ENCODE measurements around the gene PAX8. TPM values are rescaled to one million over a fixed set of nuclear protein-coding genes. Genes with fewer than 3 reads are reported as not detected.

PAX8 gene
- total RNA-seq, 1 donor from 2014 or later = 0.71 TPM

GRCh38 chr2:113175042-113175628, 103.6 kb downstream of the PAX8 start:
- DNase-seq (peak; percentile 53), ATAC-seq (ENCODE audit: low read depth) (peak; percentile 50)
- Mint-ChIP-seq H3K4me3 (peak overlapping the region; percentile 87), H3K9me3 (peaks cover 4% of the 10 kb centered on the region), H3K27ac (peak overlapping the region; percentile 91), H3K4me1 (peaks cover 87% of the 10 kb centered on the region), H3K36me3 (ENCODE audit: low read depth) (peaks cover 45% of the 10 kb centered on the region), H3K27me3 (peaks cover 2% of the 10 kb centered on the region)
- CTCF ChIA-PET = interaction anchor here (0.9 to 5.8 kb wide), 8 partner anchors 9 to 215 kb away, joined by 3 to 120 read pairs (median 4); no protein-coding TSS in a partner anchor
- POLR2A ChIA-PET = interaction anchor here (0.6 to 5.4 kb wide), 19 partner anchors 9 to 1120 kb away, joined by 3 to 88 read pairs (median 6); partner anchors contain the start of gene SLC35F5
- TF ChIP-seq CTCF (IDR thresholded peaks at IDR 0.05) = no peak
- intact Hi-C loops (cut with micrococcal nuclease) = loop anchor here (1.0 to 10.0 kb wide), 6 partner anchors 18 to 1120 kb away; partner anchors contain the start of gene TMEM87B

- intact Hi-C loops (cut with micrococcal nuclease) = loop anchor here (10.0 kb wide), 2 partner anchors 520 to 1120 kb away; partner anchors contain the start of gene TMEM87B
- Mint-ChIP-seq H3K27ac (peak overlapping the region; percentile 91), H3K4me3 (peak overlapping the region; percentile 87), H3K36me3 (ENCODE audit: low read depth) (peaks cover 45% of the 10 kb centered on the region), H3K4me1 (peaks cover 85% of the 10 kb centered on the region), H3K27me3 (peaks cover 2% of the 10 kb centered on the region), H3K9me3 (peaks cover 4% of the 10 kb centered on the region)
- ATAC-seq (ENCODE audit: low read depth) = no peak
- CTCF ChIA-PET = interaction anchor here (0.6 to 5.8 kb wide), 12 partner anchors 8 to 216 kb away, joined by 3 to 120 read pairs (median 4); no protein-coding TSS in a partner anchor
- no peak for TF ChIP-seq CTCF (IDR thresholded peaks at IDR 0.05)
- POLR2A ChIA-PET = interaction anchor here (0.6 to 5.4 kb wide), 17 partner anchors 9 to 723 kb away, joined by 3 to 88 read pairs (median 6); partner anchors contain the start of gene SLC35F5
- DNase-seq = no peak
These were observed 104.4 kb downstream of the PAX8 start for GRCh38 chr2:113174376-113174750.

GRCh38 chr2:113173542-113174375, 105.0 kb downstream of the PAX8 start, which contains the start of gene PSD4:
Gene PSD4, plus strand, starts transcription at chr2:113173971. Its CDS starts 8,486 bp downstream, at chr2:113182457.
- ChIA-PET CTCF (interaction anchor here (0.6 to 5.8 kb wide), 9 partner anchors 7 to 216 kb away, joined by 3 to 120 read pairs (median 4); no protein-coding TSS in a partner anchor), POLR2A (interaction anchor here (0.7 to 5.4 kb wide), 15 partner anchors 9 to 216 kb away, joined by 3 to 88 read pairs (median 5); no protein-coding TSS in a partner anchor)
- Mint-ChIP-seq H3K4me1 (peaks cover 85% of the 10 kb centered on the region), H3K27ac (peak within 1 kb of the TSS; percentile 91), H3K9me3 (peaks cover 4% of the 10 kb centered on the region), H3K36me3 (ENCODE audit: low read depth) (peaks cover 40% of the 10 kb centered on the region), H3K27me3 (peaks cover 2% of the 10 kb centered on the region), H3K4me3 (peak within 1 kb of the TSS; percentile 87)
- peak; percentile 75 for ATAC-seq (ENCODE audit: low read depth)
- intact Hi-C loops (cut with micrococcal nuclease) = loop anchor here (10.0 kb wide), 2 partner anchors 521 to 1119 kb away; partner anchors contain the start of gene TMEM87B
- DNase-seq = peak; percentile 69
- TF ChIP-seq CTCF (IDR thresholded peaks at IDR 0.05) = no peak

GRCh38 chr2:113172721-113173541, 105.8 kb downstream of the PAX8 start:
- no peak for TF ChIP-seq CTCF (IDR thresholded peaks at IDR 0.05)
- CTCF ChIA-PET = interaction anchor here (1.2 to 5.8 kb wide), 6 partner anchors 8 to 217 kb away, joined by 3 to 120 read pairs (median 4); no protein-coding TSS in a partner anchor
- ATAC-seq (ENCODE audit: low read depth) = no peak
- H3K27ac Mint-ChIP-seq = peak overlapping the region; percentile 91
- POLR2A ChIA-PET = interaction anchor here (0.6 to 5.4 kb wide), 14 partner anchors 9 to 217 kb away, joined by 3 to 88 read pairs (median 4); no protein-coding TSS in a partner anchor
- peaks cover 2% of the 10 kb centered on the region for H3K27me3 Mint-ChIP-seq
- no peak for DNase-seq
- intact Hi-C loops (cut with micrococcal nuclease) = loop anchor here (10.0 kb wide), 2 partner anchors 522 to 1118 kb away; partner anchors contain the start of gene TMEM87B
- H3K36me3 Mint-ChIP-seq (ENCODE audit: low read depth) = peaks cover 32% of the 10 kb centered on the region
- peaks cover 85% of the 10 kb centered on the region for H3K4me1 Mint-ChIP-seq
- peak overlapping the region; percentile 87 for H3K4me3 Mint-ChIP-seq
- H3K9me3 Mint-ChIP-seq = peaks cover 4% of the 10 kb centered on the region

Measured in activated B cell treated with CpG ODN at 0.5 μM for 24 hours (primary cell).